OCI-LY7 (cell line): Measurements from ENCODE around the gene RAB35.

ENCODE experiments used
- EZH2phosphoT487 ChIP-seq: fragments of 200-600 bp; sonication (generic); IDR thresholded peaks from 2 replicates; pipeline ENCODE4 v1.6.1; 2018; ENCODE audit warnings: low read depth, borderline replicate concordance, mild to moderate bottlenecking, mixed run types, antibody characterized with exemption, low read length, moderate library complexity, mixed read lengths
- TF ChIP-seq, protein P1 (sequence below): fragments of 200-600 bp; sonication (generic); conservative IDR thresholded peaks from 2 replicates; pipeline ENCODE4 v1.5.1; 2014; ENCODE audit warnings: mild to moderate bottlenecking, antibody characterized with exemption, low read length, moderate library complexity, mixed read lengths

DNA sequence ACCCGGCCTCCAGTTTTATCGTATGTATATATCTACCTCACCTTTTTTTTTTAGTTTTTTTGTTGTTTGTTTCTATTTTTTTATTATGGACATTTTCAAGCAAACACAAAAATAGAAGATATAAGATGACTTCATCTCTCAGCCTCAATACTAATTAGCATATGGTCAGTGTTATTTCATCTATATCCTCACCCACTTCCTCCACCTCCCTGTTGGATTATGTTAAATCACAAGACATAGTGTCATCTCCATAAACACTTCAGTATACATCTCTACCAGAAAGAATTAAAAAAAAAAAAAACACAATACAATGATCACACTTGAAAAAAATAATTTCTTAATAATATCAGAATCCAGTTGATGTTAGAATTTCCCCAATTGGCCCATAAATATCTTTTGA, 34.9 kb downstream of the RAB35 start:
- TF ChIP-seq EZH2phosphoT487 = no peak
- TF ChIP-seq, protein P1, sequence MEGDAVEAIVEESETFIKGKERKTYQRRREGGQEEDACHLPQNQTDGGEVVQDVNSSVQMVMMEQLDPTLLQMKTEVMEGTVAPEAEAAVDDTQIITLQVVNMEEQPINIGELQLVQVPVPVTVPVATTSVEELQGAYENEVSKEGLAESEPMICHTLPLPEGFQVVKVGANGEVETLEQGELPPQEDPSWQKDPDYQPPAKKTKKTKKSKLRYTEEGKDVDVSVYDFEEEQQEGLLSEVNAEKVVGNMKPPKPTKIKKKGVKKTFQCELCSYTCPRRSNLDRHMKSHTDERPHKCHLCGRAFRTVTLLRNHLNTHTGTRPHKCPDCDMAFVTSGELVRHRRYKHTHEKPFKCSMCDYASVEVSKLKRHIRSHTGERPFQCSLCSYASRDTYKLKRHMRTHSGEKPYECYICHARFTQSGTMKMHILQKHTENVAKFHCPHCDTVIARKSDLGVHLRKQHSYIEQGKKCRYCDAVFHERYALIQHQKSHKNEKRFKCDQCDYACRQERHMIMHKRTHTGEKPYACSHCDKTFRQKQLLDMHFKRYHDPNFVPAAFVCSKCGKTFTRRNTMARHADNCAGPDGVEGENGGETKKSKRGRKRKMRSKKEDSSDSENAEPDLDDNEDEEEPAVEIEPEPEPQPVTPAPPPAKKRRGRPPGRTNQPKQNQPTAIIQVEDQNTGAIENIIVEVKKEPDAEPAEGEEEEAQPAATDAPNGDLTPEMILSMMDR = no peak
